ENCODE results near the gene KLF5.

Gene KLF5

GRCh38 chr13:73035660-73036059, 23.1 kb upstream of the KLF5 start:
- no peak overlapping the region for H3K4me3 ChIP-seq (ENCODE audit: low read length)
- H3K9me3 ChIP-seq (replicated peaks; ENCODE audit: insufficient read depth, low read length): no peaks in the 10 kb centered on the region
- TF ChIP-seq EZH2phosphoT487 (IDR thresholded peaks at IDR 0.05; ENCODE audit: low read length) (no peak), CTCF (IDR thresholded peaks at IDR 0.05; ENCODE audit: low read length) (no peak), EZH2 (optimal IDR thresholded peaks at IDR 0.05; ENCODE audit: low read depth, low read length) (no peak)
- no peak overlapping the region for H3K9ac ChIP-seq (ENCODE audit: low read length)
- H3K36me3 ChIP-seq (replicated peaks; ENCODE audit: insufficient read depth, low read length): no peaks in the 10 kb centered on the region
- H3K27me3 ChIP-seq (replicated peaks; ENCODE audit: insufficient read depth, low read length): no peaks in the 10 kb centered on the region
- H3K4me2 ChIP-seq (ENCODE audit: low read depth, low read length): no peak overlapping the region
- H3K79me2 ChIP-seq (ENCODE audit: low read length): no peaks in the 10 kb centered on the region
- H3K27ac ChIP-seq (ENCODE audit: low read length): no peak overlapping the region
- H2AFZ ChIP-seq (ENCODE audit: low read length): no peak overlapping the region
- no peaks in the 10 kb centered on the region for H3K4me1 ChIP-seq (ENCODE audit: low read length)
- no peaks in the 10 kb centered on the region for H4K20me1 ChIP-seq (ENCODE audit: insufficient read depth, low read length)
- DNase-seq: no peak
- H3K9me2 ChIP-seq (replicated peaks; ENCODE audit: insufficient read depth, low read length): no peaks in the 10 kb centered on the region
- H3F3A ChIP-seq (ENCODE audit: insufficient read depth, low read length): no peaks in the 10 kb centered on the region

GRCh38 chr13:73036566-73036965, 22.2 kb upstream of the KLF5 start:
- no peak for TF ChIP-seq CTCF (IDR thresholded peaks at IDR 0.05; ENCODE audit: low read length)
- TF ChIP-seq EZH2 (optimal IDR thresholded peaks at IDR 0.05; ENCODE audit: low read depth, low read length): no peak
- TF ChIP-seq EZH2phosphoT487 (IDR thresholded peaks at IDR 0.05; ENCODE audit: low read length): no peak
- H3K9me2 ChIP-seq (replicated peaks; ENCODE audit: insufficient read depth, low read length): no peaks in the 10 kb centered on the region
- no peaks in the 10 kb centered on the region for H3F3A ChIP-seq (ENCODE audit: insufficient read depth, low read length)
- H3K9me3 ChIP-seq (replicated peaks; ENCODE audit: insufficient read depth, low read length): no peaks in the 10 kb centered on the region
- H3K9ac ChIP-seq (ENCODE audit: low read length): no peak overlapping the region
- no peak for DNase-seq
- no peaks in the 10 kb centered on the region for H3K79me2 ChIP-seq (ENCODE audit: low read length)
- H3K27me3 ChIP-seq (replicated peaks; ENCODE audit: insufficient read depth, low read length): no peaks in the 10 kb centered on the region
- H4K20me1 ChIP-seq (ENCODE audit: insufficient read depth, low read length): no peaks in the 10 kb centered on the region
- H3K27ac ChIP-seq (ENCODE audit: low read length): no peak overlapping the region
- H3K36me3 ChIP-seq (replicated peaks; ENCODE audit: insufficient read depth, low read length): no peaks in the 10 kb centered on the region
- no peak overlapping the region for H3K4me3 ChIP-seq (ENCODE audit: low read length)
- no peaks in the 10 kb centered on the region for H3K4me1 ChIP-seq (ENCODE audit: low read length)
- no peak overlapping the region for H2AFZ ChIP-seq (ENCODE audit: low read length)
- H3K4me2 ChIP-seq (ENCODE audit: low read depth, low read length): no peak overlapping the region

- Histone ChIP-seq H3K27ac (ENCODE audit: low read length) (no peak overlapping the region), H3K4me3 (ENCODE audit: low read length) (no peak overlapping the region), H3K9me2 (replicated peaks; ENCODE audit: insufficient read depth, low read length) (no peaks in the 10 kb centered on the region), H3K9me3 (replicated peaks; ENCODE audit: insufficient read depth, low read length) (no peaks in the 10 kb centered on the region), H3K4me2 (ENCODE audit: low read depth, low read length) (no peak overlapping the region), H3K4me1 (ENCODE audit: low read length) (no peaks in the 10 kb centered on the region), H2AFZ (ENCODE audit: low read length) (no peak overlapping the region), H3K9ac (ENCODE audit: low read length) (no peak overlapping the region), H3F3A (ENCODE audit: insufficient read depth, low read length) (no peaks in the 10 kb centered on the region), H3K79me2 (ENCODE audit: low read length) (no peaks in the 10 kb centered on the region), H3K27me3 (replicated peaks; ENCODE audit: insufficient read depth, low read length) (no peaks in the 10 kb centered on the region), H4K20me1 (ENCODE audit: insufficient read depth, low read length) (no peaks in the 10 kb centered on the region), H3K36me3 (replicated peaks; ENCODE audit: insufficient read depth, low read length) (no peaks in the 10 kb centered on the region)
- no peak for TF ChIP-seq EZH2 (optimal IDR thresholded peaks at IDR 0.05; ENCODE audit: low read depth, low read length)
- TF ChIP-seq EZH2phosphoT487 (IDR thresholded peaks at IDR 0.05; ENCODE audit: low read length): no peak
- no peak for TF ChIP-seq CTCF (IDR thresholded peaks at IDR 0.05; ENCODE audit: low read length)
- DNase-seq: no peak
Observed at GRCh38 chr13:73038064-73038463, 20.7 kb upstream of the KLF5 start.

Measured in MM.1S (cell line).